Lower lobe of right lung (tissue), 2 donors: Measurements from ENCODE around the gene CTNNBL1. TPM values are rescaled to one million over a fixed set of nuclear protein-coding genes. Genes with fewer than 3 reads are reported as not detected.

ENCODE experiments used
- ATAC-seq, 2 donors: fragments of 200-7000 bp; cut with Tn5 transposase; one replicate each; pipeline ENCODE4 v1.9.1; 2020 to 2022; ENCODE audit warnings: mild to moderate bottlenecking in 2 of 2, moderate library complexity in 2 of 2
- DNase-seq: peaks from one replicate; pipeline ENCODE4 v3.0.0-alpha.2; 2020
- H3K27ac ChIP-seq: fragments of 200-600 bp; one replicate; pipeline ENCODE4 v1.8.0; 2022
- H3K27me3 ChIP-seq: fragments of 200-600 bp; one replicate; pipeline ENCODE4 v1.8.0; 2022; ENCODE audit warnings: low read depth
- H3K36me3 ChIP-seq: fragments of 200-600 bp; one replicate; pipeline ENCODE4 v1.8.0; 2022; ENCODE audit warnings: mild to moderate bottlenecking
- H3K4me1 ChIP-seq: fragments of 200-600 bp; one replicate; pipeline ENCODE4 v1.8.0; 2022
- H3K4me3 ChIP-seq: fragments of 200-600 bp; one replicate; pipeline ENCODE4 v1.8.0; 2022; ENCODE audit warnings: mild to moderate bottlenecking
- H3K9me3 ChIP-seq: fragments of 200-600 bp; one replicate; pipeline ENCODE4 v1.8.0; 2022
- intact Hi-C: fragments of 100-400 bp; cut with DNase I; formaldehyde crosslinking; loops from one replicate; pipeline ENCODE4 v1.11.0; 2022
- total RNA-seq: library from RNA; stranded (reverse); fragmentation: NEBNext Ultra II Directional; extraction: Animal tissue kit (Norgen Biotek cat#: 25700); gene quantifications from one replicate; pipeline ENCODE4 v1.2.1, GENCODE V29; 2021
- TF ChIP-seq, protein P1 (sequence below): fragments of 200-600 bp; IDR thresholded peaks from one replicate; pipeline ENCODE4 v1.8.0; 2022; ENCODE audit warnings: antibody characterized with exemption, mild to moderate bottlenecking
- donor health status: DM: no; HTN: yes; CAD: no; lungs with severe emphysema.

CTNNBL1 gene
- total RNA-seq, 1 donor from 2014 or later: 52.3 TPM

DNA sequence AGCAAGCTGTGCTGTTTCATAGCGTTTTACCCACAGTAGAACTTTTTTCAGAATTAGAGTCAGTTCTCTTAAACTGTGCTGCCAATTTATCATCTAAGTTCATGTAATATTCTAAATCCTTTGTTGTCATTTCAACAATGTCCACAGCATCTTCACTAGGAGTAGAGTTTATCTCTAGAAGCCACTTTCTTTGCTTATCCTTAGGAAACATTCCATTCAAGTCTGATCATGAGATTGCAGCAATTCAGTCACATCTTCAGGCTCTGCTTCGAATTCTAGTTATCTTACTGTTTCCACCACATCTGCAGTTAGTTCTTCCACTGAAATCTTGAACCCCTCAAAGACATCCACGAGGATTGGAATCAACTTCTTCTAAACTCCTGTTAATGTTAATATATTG is 12.5 kb downstream of the CTNNBL1 start:
- Histone ChIP-seq H3K27me3 (no peaks in the 10 kb centered on the region), H3K27ac (no peak overlapping the region), H3K4me3 (no peak overlapping the region), H3K9me3 (peaks cover 3% of the 10 kb centered on the region), H3K36me3 (no peaks in the 10 kb centered on the region), H3K4me1 (peaks cover 9% of the 10 kb centered on the region)
- DNase-seq (no peak), ATAC-seq (no peak)
- TF ChIP-seq, protein P1, sequence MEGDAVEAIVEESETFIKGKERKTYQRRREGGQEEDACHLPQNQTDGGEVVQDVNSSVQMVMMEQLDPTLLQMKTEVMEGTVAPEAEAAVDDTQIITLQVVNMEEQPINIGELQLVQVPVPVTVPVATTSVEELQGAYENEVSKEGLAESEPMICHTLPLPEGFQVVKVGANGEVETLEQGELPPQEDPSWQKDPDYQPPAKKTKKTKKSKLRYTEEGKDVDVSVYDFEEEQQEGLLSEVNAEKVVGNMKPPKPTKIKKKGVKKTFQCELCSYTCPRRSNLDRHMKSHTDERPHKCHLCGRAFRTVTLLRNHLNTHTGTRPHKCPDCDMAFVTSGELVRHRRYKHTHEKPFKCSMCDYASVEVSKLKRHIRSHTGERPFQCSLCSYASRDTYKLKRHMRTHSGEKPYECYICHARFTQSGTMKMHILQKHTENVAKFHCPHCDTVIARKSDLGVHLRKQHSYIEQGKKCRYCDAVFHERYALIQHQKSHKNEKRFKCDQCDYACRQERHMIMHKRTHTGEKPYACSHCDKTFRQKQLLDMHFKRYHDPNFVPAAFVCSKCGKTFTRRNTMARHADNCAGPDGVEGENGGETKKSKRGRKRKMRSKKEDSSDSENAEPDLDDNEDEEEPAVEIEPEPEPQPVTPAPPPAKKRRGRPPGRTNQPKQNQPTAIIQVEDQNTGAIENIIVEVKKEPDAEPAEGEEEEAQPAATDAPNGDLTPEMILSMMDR: no peak
- intact Hi-C loops: no loop called here

DNA sequence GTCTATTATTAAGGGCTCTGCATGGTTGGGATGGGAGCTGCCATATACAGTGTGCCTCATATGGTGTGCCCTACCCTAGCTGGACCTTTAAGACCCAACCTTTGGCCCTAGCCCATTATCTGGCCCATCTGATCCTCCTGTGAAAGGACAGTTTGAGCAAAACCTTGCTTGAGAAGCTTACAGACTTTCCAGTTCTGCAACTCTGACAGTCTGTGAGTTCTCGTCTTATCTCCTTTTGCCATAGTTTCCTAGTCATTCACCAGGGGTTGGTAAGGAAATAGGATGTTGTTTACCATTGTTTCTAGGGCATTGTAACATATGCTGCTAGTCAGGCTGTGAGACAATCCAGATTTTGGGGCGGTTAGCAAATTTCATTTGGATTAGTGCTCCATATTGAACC is 17.2 kb downstream of the CTNNBL1 start:
- Histone ChIP-seq H3K9me3 (peaks cover 3% of the 10 kb centered on the region), H3K4me1 (peaks cover 31% of the 10 kb centered on the region), H3K27ac (no peak overlapping the region), H3K36me3 (no peaks in the 10 kb centered on the region), H3K27me3 (no peaks in the 10 kb centered on the region), H3K4me3 (no peak overlapping the region)
- DNase-seq: no peak
- intact Hi-C loops: no loop called here
- peak in 1 of 2 donors; percentile 63 for ATAC-seq
- TF ChIP-seq, protein P1: no peak

DNA sequence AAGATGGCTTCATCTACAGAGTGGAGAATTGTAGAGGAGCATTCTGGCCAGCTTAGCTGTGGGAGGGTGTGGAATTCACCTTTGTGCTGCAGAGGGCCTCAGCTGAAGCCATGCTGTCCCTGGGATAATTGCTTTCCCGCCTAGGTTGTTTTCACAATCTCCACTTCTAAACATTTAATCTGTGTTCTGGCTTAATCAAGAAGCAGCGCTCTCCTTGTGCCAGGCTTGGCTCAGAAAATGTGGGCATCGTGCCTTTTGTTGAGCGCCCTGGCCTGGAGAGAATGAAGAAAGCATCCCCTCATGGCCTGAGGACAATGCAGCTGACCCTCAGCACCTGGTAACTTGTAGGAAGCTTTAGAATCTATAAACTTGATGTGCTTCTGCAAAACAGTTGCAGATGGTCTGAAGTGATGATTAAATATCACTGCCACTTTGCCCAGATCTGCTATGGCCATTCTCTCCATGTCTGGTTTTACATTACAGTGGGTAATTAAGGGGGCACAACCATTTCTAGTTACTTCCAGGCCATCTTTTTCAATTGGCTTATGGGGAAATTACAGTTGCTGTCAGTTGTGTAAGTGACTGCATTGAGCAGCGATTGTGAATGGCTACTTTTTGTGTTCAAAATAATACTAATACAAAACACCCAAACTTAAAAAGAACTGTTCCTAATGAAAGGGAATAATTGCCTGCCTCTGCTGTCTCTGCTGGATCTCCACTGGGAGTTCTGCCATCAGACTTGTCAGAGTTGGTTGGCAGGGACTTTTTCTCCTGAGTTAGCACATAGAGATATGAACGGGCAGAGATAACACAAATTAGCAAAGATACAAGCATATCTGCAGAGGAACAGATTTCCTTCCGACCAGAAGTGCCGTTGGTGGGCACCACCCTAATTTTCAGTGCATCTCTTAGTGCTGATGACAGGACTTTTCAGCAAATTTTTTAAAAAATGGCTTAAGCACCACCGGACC is 18.4 kb downstream of the CTNNBL1 start:
- ATAC-seq: no peak
- no peak overlapping the region for H3K27ac ChIP-seq

DNA sequence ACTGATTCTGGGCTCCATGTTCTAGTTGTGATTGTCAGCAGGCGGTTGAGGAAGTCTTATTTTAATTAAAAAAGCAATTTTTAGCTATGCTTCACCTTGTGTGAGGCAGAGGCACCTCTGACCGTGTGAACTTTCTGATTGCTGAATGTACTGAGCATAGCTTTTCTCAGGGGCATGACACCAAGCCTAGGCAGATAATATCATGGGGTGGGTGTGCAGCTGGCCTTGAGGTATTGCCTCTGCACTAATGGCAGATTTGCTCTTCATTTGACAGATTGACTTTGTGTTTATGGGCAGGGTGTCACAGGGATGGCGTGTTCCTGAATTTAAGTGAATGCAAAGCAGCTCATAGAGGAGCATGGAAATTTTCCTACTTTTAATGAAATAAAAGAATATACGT is 19.6 kb downstream of the CTNNBL1 start:
- Histone ChIP-seq H3K36me3 (no peaks in the 10 kb centered on the region), H3K9me3 (no peaks in the 10 kb centered on the region), H3K27me3 (no peaks in the 10 kb centered on the region), H3K4me3 (no peak overlapping the region), H3K27ac (no peak overlapping the region), H3K4me1 (peaks cover 31% of the 10 kb centered on the region)
- DNase-seq: no peak
- no peak for ATAC-seq
- TF ChIP-seq, protein P1: no peak
- intact Hi-C loops: no loop called here

More for the DNA sequence above, 18.4 kb downstream of the CTNNBL1 start:
- peaks cover 31% of the 10 kb centered on the region for H3K4me1 ChIP-seq
- TF ChIP-seq, protein P1: no peak
- H3K27me3 ChIP-seq: no peaks in the 10 kb centered on the region
- intact Hi-C loops: no loop called here
- H3K4me3 ChIP-seq: no peak overlapping the region
- H3K9me3 ChIP-seq: no peaks in the 10 kb centered on the region
- DNase-seq: no peak
- H3K36me3 ChIP-seq: no peaks in the 10 kb centered on the region

GRCh38 chr20:37714978-37715672 is 21.3 kb downstream of the CTNNBL1 start:
- Histone ChIP-seq H3K27me3 (no peaks in the 10 kb centered on the region), H3K4me1 (peaks cover 31% of the 10 kb centered on the region), H3K9me3 (no peaks in the 10 kb centered on the region), H3K4me3 (no peak overlapping the region), H3K27ac (no peak overlapping the region), H3K36me3 (no peaks in the 10 kb centered on the region)
- intact Hi-C loops: no loop called here
- DNase-seq (no peak), ATAC-seq (peak; percentile 63 to 67)
- TF ChIP-seq, protein P1: no peak
